OCI-LY3 (cell line): ENCODE data around the gene HTN3.

Experiments
- H2AFZ ChIP-seq: fragments of 200-600, 300-600 bp; shearing (Covaris generic); 2 replicates; pipeline ENCODE4 v1.6.0; 2014; ENCODE audit warnings: antibody characterized with exemption, low read depth, low read length
- H3K27ac ChIP-seq: fragments of 200-600, 300-600 bp; sonication (generic); 2 replicates; pipeline ENCODE4 v1.5.1; 2014; ENCODE audit warnings: mild to moderate bottlenecking, low read length, moderate library complexity, mixed read lengths
- H3K27me3 ChIP-seq: fragments of 200-600, 300-600 bp; sonication (generic); 2 replicates; pipeline ENCODE4 v1.6.1; 2014; ENCODE audit warnings: low read depth, low read length, mixed read lengths
- H3K36me3 ChIP-seq: fragments of 200-600, 300-600 bp; sonication (generic); replicated peaks from 2 replicates; pipeline ENCODE3; 2014; ENCODE audit warnings: low read depth, low read length, mixed read lengths
- H3K4me1 ChIP-seq: fragments of 300-600, 200-600 bp; sonication (generic); 2 replicates; pipeline ENCODE4 v1.6.1; 2014; ENCODE audit warnings: low read length, mixed read lengths
- H3K4me2 ChIP-seq: fragments of 200-600, 300-600 bp; sonication (generic); 2 replicates; pipeline ENCODE4 v1.6.1; 2014; ENCODE audit warnings: low read length, mixed read lengths
- H3K4me3 ChIP-seq: fragments of 300-600, 200-600 bp; sonication (generic); 2 replicates; pipeline ENCODE4 v1.5.1; 2014; ENCODE audit warnings: antibody characterized with exemption, mild to moderate bottlenecking, low read length, moderate library complexity
- H3K79me2 ChIP-seq: fragments of 300-600, 200-600 bp; shearing (Covaris generic); 2 replicates; pipeline ENCODE4 v1.6.1; 2014; ENCODE audit warnings: mild to moderate bottlenecking, low read length, mixed read lengths
- H3K9ac ChIP-seq: fragments of 300-600, 200-600 bp; shearing (Covaris generic); 2 replicates; pipeline ENCODE4 v1.6.0; 2014; ENCODE audit warnings: mild to moderate bottlenecking, low read length, moderate library complexity
- H3K9me3 ChIP-seq: fragments of 200-600, 300-600 bp; shearing (Covaris generic); 2 replicates; pipeline ENCODE4 v1.6.1; 2014; ENCODE audit warnings: low read length, mixed read lengths; ENCODE audit not compliant: insufficient read depth
- H4K20me1 ChIP-seq: fragments of 200-600, 300-600 bp; sonication (generic); 2 replicates; pipeline ENCODE4 v1.6.1; 2016; ENCODE audit warnings: low read length, mixed read lengths; ENCODE audit not compliant: insufficient read depth
- EZH2phosphoT487 ChIP-seq: fragments of 200-600 bp; shearing (Covaris generic); IDR thresholded peaks from 2 replicates; pipeline ENCODE4 v1.6.1; 2018; ENCODE audit warnings: antibody characterized with exemption, mixed run types, low read depth
- TF ChIP-seq, protein P1 (sequence below): fragments of 200-600, 300-600 bp; sonication (generic); IDR thresholded peaks from 2 replicates; pipeline ENCODE4 v1.5.1; 2014; ENCODE audit warnings: antibody characterized with exemption, low read length, low read depth

HTN3 gene

GRCh38 chr4:70062000-70062399, 33.7 kb downstream of the HTN3 start:
- H3K9ac ChIP-seq = no peak overlapping the region
- H3K36me3 ChIP-seq = no peaks in the 10 kb centered on the region
- no peak overlapping the region for H3K4me3 ChIP-seq
- no peaks in the 10 kb centered on the region for H3K27me3 ChIP-seq
- H3K4me2 ChIP-seq = no peak overlapping the region
- TF ChIP-seq, protein P1, sequence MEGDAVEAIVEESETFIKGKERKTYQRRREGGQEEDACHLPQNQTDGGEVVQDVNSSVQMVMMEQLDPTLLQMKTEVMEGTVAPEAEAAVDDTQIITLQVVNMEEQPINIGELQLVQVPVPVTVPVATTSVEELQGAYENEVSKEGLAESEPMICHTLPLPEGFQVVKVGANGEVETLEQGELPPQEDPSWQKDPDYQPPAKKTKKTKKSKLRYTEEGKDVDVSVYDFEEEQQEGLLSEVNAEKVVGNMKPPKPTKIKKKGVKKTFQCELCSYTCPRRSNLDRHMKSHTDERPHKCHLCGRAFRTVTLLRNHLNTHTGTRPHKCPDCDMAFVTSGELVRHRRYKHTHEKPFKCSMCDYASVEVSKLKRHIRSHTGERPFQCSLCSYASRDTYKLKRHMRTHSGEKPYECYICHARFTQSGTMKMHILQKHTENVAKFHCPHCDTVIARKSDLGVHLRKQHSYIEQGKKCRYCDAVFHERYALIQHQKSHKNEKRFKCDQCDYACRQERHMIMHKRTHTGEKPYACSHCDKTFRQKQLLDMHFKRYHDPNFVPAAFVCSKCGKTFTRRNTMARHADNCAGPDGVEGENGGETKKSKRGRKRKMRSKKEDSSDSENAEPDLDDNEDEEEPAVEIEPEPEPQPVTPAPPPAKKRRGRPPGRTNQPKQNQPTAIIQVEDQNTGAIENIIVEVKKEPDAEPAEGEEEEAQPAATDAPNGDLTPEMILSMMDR = no peak
- no peak for TF ChIP-seq EZH2phosphoT487
- no peak overlapping the region for H2AFZ ChIP-seq
- H3K4me1 ChIP-seq = no peaks in the 10 kb centered on the region
- no peaks in the 10 kb centered on the region for H3K9me3 ChIP-seq
- H3K79me2 ChIP-seq = no peaks in the 10 kb centered on the region
- H3K27ac ChIP-seq = no peak overlapping the region
- no peaks in the 10 kb centered on the region for H4K20me1 ChIP-seq

GRCh38 chr4:70080205-70080604, 51.9 kb downstream of the HTN3 start:
- no peak for TF ChIP-seq EZH2phosphoT487
- TF ChIP-seq, protein P1 = no peak
- H3K27me3 ChIP-seq = no peaks in the 10 kb centered on the region
- no peak overlapping the region for H3K27ac ChIP-seq
- no peaks in the 10 kb centered on the region for H3K79me2 ChIP-seq
- H4K20me1 ChIP-seq = no peaks in the 10 kb centered on the region
- H3K9me3 ChIP-seq = no peaks in the 10 kb centered on the region
- H3K36me3 ChIP-seq = no peaks in the 10 kb centered on the region
- no peak overlapping the region for H3K4me3 ChIP-seq
- H3K4me1 ChIP-seq = no peaks in the 10 kb centered on the region
- no peak overlapping the region for H2AFZ ChIP-seq
- H3K9ac ChIP-seq = no peak overlapping the region
- no peak overlapping the region for H3K4me2 ChIP-seq
